Coronary artery (tissue), 2 donors: ENCODE measurements around the gene TM2D3.

ENCODE experiments used
- DNase-seq: peaks from one replicate; pipeline ENCODE4 v3.0.0-alpha.2; 2017; ENCODE audit warnings: low spot score
- H3K27ac ChIP-seq, 2 donors: fragments of 200-600 bp; sonication (generic); one replicate each; pipeline ENCODE4 v1.5.1; 2016 to 2019
- H3K4me3 ChIP-seq: fragments of 200-600 bp; sonication (generic); 2 replicates; pipeline ENCODE4 v1.5.1; 2016; ENCODE audit warnings: mild to moderate bottlenecking, moderate library complexity
- CTCF ChIP-seq: fragments of 200-600 bp; sonication (generic); IDR thresholded peaks from one replicate; pipeline ENCODE4 v1.5.1; 2019; ENCODE audit warnings: antibody characterized with exemption

The TM2D3 gene

GRCh38 chr15:101617390-101617965 is 34.7 kb downstream of the TM2D3 start:
- Histone ChIP-seq H3K27ac (no peak overlapping the region), H3K4me3 (no peak overlapping the region)
- no peak for TF ChIP-seq CTCF
- no peak for DNase-seq

GRCh38 chr15:101615986-101616848 is 36.0 kb downstream of the TM2D3 start:
- peak overlapping the region in 1 of 2 donors; percentile 17 for H3K27ac ChIP-seq
- DNase-seq, result no peak
- TF ChIP-seq CTCF, result no peak
- peak overlapping the region; percentile 38 for H3K4me3 ChIP-seq

GRCh38 chr15:101615414-101615985 is 36.7 kb downstream of the TM2D3 start:
- TF ChIP-seq CTCF, result no peak
- peak overlapping the region; percentile 38 for H3K4me3 ChIP-seq
- H3K27ac ChIP-seq, result peak overlapping the region in 1 of 2 donors; percentile 21
- no peak for DNase-seq

- peak overlapping the region in 1 of 2 donors; percentile 21 for H3K27ac ChIP-seq
- H3K4me3 ChIP-seq, result no peak overlapping the region
- no peak for DNase-seq
- no peak for TF ChIP-seq CTCF
Measured at GRCh38 chr15:101614761-101615160, 37.4 kb downstream of the TM2D3 start.

GRCh38 chr15:101614001-101614585 is 38.1 kb downstream of the TM2D3 start:
- Histone ChIP-seq H3K4me3 (no peak overlapping the region), H3K27ac (no peak overlapping the region)
- no peak for DNase-seq
- no peak for TF ChIP-seq CTCF

GRCh38 chr15:101613130-101614000 is 38.8 kb downstream of the TM2D3 start:
- Histone ChIP-seq H3K27ac (no peak overlapping the region), H3K4me3 (no peak overlapping the region)
- DNase-seq, result no peak
- TF ChIP-seq CTCF, result no peak
